ENCODE data around the gene VAPB.

VAPB gene

DNA sequence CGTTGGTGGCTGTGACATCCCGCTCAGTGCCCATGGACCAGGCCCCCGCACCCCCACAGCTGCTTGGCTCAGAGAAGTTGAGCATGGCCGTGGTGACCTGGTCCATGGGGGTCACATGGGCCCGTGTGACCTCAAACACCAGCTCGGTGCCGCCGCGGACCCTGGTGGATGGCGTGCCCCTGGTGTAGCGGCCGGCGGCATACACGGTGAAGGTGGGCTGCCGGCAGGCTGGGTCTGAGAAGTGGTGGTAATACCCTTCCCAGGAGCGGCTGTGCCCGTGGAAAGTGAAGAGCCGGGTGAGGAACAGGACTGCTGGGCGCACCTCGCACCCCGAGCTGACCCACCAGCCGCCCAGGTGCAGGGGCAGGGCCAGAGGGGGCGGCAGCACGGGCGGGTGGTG is 72.1 kb downstream of the VAPB start:
- ATAC-seq: no peak
- no peak for TF ChIP-seq ESRRG (CRISPR knock-in tag; IDR thresholded peaks at IDR 0.05)
- TF ChIP-seq ZNF70 (CRISPR knock-in tag; IDR thresholded peaks at IDR 0.05): no peak

DNA sequence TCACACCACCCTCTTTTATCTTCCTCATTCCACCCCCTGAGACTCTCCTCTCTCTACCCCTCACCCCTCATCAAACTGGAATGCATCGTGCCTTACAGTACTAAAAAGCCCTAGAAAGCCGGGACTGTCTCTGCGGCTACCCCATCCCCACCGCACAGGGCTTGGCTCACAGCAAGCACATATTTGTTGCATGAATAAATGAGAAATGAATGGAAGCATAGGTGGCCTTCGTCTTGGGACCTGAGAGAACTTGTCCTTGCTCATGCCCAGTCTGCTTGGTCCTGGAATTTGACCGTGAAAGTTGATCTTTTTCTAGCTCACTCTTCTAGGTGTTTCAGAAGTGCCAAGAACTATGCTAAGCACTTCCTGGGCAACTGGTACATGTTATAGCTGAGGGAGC is 72.9 kb downstream of the VAPB start:
- TF ChIP-seq SNAI2 (CRISPR knock-in tag; IDR thresholded peaks at IDR 0.05) (no peak), OSR1 (CRISPR knock-in tag; IDR thresholded peaks at IDR 0.05) (no peak), CREB5 (CRISPR knock-in tag; IDR thresholded peaks at IDR 0.05; ENCODE audit: low read depth) (no peak), PPARA (CRISPR knock-in tag; IDR thresholded peaks at IDR 0.05; ENCODE audit: borderline replicate concordance) (no peak), TCF4 (CRISPR knock-in tag; IDR thresholded peaks at IDR 0.05; ENCODE audit: borderline replicate concordance) (no peak), TOX (CRISPR knock-in tag; IDR thresholded peaks at IDR 0.05; ENCODE audit: borderline replicate concordance) (no peak)
- TF ChIP-seq, protein P1, sequence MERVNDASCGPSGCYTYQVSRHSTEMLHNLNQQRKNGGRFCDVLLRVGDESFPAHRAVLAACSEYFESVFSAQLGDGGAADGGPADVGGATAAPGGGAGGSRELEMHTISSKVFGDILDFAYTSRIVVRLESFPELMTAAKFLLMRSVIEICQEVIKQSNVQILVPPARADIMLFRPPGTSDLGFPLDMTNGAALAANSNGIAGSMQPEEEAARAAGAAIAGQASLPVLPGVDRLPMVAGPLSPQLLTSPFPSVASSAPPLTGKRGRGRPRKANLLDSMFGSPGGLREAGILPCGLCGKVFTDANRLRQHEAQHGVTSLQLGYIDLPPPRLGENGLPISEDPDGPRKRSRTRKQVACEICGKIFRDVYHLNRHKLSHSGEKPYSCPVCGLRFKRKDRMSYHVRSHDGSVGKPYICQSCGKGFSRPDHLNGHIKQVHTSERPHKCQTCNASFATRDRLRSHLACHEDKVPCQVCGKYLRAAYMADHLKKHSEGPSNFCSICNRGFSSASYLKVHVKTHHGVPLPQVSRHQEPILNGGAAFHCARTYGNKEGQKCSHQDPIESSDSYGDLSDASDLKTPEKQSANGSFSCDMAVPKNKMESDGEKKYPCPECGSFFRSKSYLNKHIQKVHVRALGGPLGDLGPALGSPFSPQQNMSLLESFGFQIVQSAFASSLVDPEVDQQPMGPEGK (CRISPR knock-in tag; IDR thresholded peaks at IDR 0.05; ENCODE audit: borderline replicate concordance): no peak

DNA sequence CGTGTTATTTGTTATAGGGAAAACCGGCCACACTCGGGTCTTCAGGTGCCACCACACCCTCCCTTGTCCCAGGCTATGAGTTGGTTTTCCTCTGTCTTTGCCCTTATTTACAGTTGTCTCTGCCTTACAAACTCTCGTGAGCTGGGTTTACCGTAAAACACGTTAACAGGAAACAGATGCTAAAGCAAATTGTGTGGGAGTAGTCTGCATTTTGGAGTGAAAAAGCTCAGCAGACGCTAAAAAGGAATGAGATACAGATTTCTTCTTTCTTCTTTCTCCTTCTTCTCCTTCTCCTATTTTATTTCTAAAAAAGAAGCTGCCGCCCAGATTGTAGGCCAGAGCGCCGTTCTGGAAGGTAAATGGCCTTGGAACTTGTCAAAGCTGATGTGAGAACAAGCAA is 74.2 kb downstream of the VAPB start:
- ATAC-seq: no peak
- TF ChIP-seq SNAI2 (CRISPR knock-in tag; IDR thresholded peaks at IDR 0.05) (no peak), ISL1 (CRISPR knock-in tag; IDR thresholded peaks at IDR 0.05) (no peak), CSDC2 (CRISPR knock-in tag; IDR thresholded peaks at IDR 0.05) (no peak)

More for the DNA sequence above, 72.9 kb downstream of the VAPB start:
- ATAC-seq: peak; percentile 17; the same call in 2 of the 3 replicates

- TF ChIP-seq ESRRG (CRISPR knock-in tag; IDR thresholded peaks at IDR 0.05): no peak
- TF ChIP-seq TCF4 (CRISPR knock-in tag; IDR thresholded peaks at IDR 0.05; ENCODE audit: borderline replicate concordance): no peak
- no peak for TF ChIP-seq CSDC2 (CRISPR knock-in tag; IDR thresholded peaks at IDR 0.05)
- TF ChIP-seq ZNF8 (CRISPR knock-in tag; IDR thresholded peaks at IDR 0.05): no peak
- TF ChIP-seq ISL1 (CRISPR knock-in tag; IDR thresholded peaks at IDR 0.05): no peak
- TF ChIP-seq, protein P1 (CRISPR knock-in tag; IDR thresholded peaks at IDR 0.05; ENCODE audit: borderline replicate concordance): no peak
- no peak for TF ChIP-seq ARNTL (CRISPR knock-in tag; IDR thresholded peaks at IDR 0.05; ENCODE audit: borderline replicate concordance, low read depth)
- no peak for TF ChIP-seq SNAI2 (CRISPR knock-in tag; IDR thresholded peaks at IDR 0.05)
- no peak for TF ChIP-seq ZNF70 (CRISPR knock-in tag; IDR thresholded peaks at IDR 0.05)
- TF ChIP-seq PPARA (CRISPR knock-in tag; IDR thresholded peaks at IDR 0.05; ENCODE audit: borderline replicate concordance): no peak
- TF ChIP-seq ZFP3 (CRISPR knock-in tag; IDR thresholded peaks at IDR 0.05): no peak
- no peak for TF ChIP-seq BACH2 (CRISPR knock-in tag; IDR thresholded peaks at IDR 0.05; ENCODE audit: borderline replicate concordance)
- no peak for TF ChIP-seq CREB5 (CRISPR knock-in tag; IDR thresholded peaks at IDR 0.05; ENCODE audit: low read depth)
- no peak for TF ChIP-seq ZNF565 (CRISPR knock-in tag; conservative IDR thresholded peaks at IDR 0.05; ENCODE audit: low read depth)
- no peak for TF ChIP-seq ZFP30 (CRISPR knock-in tag; IDR thresholded peaks at IDR 0.05)
- TF ChIP-seq GLIS3 (CRISPR knock-in tag; IDR thresholded peaks at IDR 0.05): no peak
- TF ChIP-seq TSHZ2 (CRISPR knock-in tag; IDR thresholded peaks at IDR 0.05): no peak
- no peak for TF ChIP-seq RARB (CRISPR knock-in tag; IDR thresholded peaks at IDR 0.05)
- no peak for TF ChIP-seq TOX (CRISPR knock-in tag; IDR thresholded peaks at IDR 0.05; ENCODE audit: borderline replicate concordance)
- TF ChIP-seq, protein P2, sequence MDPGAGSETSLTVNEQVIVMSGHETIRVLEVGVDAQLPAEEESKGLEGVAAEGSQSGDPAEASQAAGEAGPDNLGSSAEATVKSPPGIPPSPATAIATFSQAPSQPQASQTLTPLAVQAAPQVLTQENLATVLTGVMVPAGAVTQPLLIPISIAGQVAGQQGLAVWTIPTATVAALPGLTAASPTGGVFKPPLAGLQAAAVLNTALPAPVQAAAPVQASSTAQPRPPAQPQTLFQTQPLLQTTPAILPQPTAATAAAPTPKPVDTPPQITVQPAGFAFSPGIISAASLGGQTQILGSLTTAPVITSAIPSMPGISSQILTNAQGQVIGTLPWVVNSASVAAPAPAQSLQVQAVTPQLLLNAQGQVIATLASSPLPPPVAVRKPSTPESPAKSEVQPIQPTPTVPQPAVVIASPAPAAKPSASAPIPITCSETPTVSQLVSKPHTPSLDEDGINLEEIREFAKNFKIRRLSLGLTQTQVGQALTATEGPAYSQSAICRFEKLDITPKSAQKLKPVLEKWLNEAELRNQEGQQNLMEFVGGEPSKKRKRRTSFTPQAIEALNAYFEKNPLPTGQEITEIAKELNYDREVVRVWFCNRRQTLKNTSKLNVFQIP (CRISPR knock-in tag; IDR thresholded peaks at IDR 0.05; ENCODE audit: borderline replicate concordance, low read depth): no peak
- no peak for ATAC-seq
These were observed 75.8 kb downstream of the VAPB start for GRCh38 chr20:58464838-58465237.
